GM21515 (cell line): Measurements from ENCODE around the gene ACSBG1.
"Not testable (repeated sequence)": the region's sequence is repeated elsewhere in the genome, so short reads cannot be mapped to it uniquely, and the experiment has no call there.

ENCODE experiments used
- ATAC-seq: cut with Tn5 transposase; IDR thresholded peaks from one replicate; pipeline ENCODE4 v1.9.1; 2021; ENCODE audit not compliant: unreplicated experiment

The ACSBG1 gene

GRCh38 chr15:78170848-78171773 lies 63.3 kb downstream of the ACSBG1 start:
- peak; percentile 69 for ATAC-seq

DNA sequence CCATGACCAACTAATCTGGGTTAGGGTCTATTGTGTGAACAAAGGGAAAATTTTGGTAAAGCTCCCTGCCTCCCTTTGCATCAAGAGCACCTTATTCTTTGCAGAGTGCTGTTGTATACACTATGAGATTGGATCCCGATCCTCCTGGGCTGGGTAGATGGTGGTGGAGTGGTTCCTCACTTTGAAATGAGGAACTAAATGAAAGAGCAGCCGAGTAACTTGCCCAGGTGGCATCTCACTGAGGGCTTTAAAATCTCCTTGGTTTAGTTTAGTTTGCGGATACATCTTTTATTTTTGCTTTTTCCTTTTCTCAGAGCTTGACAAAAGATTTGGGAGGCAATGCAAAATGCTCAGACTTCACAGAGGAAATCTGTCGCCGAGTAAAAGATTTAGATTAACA lies 65.8 kb downstream of the ACSBG1 start:
- no peak for ATAC-seq

DNA sequence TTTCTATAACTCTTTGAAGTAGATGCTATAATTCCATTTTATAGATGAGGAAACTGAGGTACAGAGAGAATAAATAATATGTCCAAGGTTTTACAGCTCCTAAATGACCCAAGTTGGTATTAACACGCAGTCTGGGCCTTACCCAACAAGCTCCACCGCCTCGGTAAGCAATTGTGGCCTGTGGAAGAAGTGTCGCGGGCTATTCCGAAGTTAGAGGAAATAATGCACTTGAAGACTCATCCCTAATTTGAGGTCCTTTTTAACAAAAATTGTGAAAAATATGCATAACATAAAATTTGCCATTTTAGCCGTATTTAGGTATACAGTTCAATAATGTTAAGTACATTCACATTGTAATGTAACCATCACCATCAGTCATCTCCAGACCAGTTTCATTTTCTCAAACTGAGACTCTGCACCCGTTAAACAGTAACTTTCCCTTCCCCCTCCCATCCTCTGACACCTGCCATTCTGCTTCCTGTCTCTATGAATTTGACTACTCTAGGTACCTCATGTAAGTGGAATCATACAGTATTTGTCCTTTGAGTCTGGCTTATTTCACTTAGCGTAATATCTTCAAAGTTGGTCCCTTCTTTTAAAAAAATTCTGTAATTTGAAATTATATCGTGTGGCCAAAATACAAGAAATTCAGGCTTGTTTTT lies 67.0 kb downstream of the ACSBG1 start:
- ATAC-seq: peak; percentile 61

DNA sequence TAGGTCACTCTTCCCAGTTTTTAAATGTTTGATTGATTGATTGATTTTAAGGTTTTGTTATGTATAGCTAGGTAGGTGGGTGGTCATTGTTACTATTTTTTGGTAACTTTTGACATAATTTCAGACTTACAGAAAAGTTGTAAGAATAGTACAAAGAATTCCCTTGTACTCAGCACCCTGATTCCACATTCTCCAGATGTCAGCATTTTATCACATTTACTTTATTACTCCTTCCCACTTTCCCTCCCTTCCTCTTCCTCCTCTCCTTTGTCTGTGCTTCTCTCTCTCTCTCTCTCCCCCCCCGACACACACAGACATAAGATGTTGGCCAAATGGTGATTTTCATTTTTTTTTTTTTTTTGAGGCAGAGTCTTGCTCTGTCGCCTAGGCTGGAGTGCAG lies 70.4 kb downstream of the ACSBG1 start:
- ATAC-seq: no peak

DNA sequence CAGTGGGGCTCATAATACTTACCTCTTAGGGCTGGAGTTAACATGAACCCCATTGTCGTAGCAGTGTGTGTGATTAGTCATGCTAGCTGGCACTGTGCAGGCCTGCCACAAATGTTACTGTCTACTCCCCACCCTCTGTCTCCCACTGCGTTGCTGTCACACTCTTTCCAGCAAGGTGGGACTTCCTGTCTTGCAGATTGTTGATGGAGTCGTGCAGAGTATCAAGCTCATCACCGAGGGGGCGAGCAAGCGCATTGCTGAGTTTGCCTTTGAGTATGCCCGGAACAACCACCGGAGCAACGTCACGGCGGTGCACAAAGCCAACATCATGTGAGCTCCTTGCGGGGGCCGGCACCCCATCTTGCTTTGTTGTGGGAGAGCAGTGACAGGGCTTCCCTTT lies 72.3 kb downstream of the ACSBG1 start:
- no peak for ATAC-seq

DNA sequence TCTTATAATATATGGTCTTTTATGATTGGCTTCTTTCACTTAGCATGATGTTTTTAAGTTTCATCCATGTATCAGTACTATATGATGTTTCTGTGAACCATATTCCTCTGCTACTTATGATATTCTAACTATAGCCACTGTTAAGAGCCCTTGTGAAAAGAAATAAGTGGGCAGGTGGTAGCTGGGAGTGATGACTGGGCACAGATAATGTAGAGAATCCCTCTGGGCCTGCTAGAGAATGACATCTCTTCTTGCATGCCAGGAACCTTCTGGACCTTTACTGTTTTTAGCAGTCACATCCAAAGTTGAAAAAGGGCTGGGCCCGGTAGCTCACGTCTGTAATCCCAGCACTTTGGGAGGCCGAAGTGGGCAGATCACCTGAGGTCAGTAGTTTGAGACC lies 75.0 kb downstream of the ACSBG1 start:
- ATAC-seq: no peak

- no peak for ATAC-seq
These were observed 77.2 kb downstream of the ACSBG1 start for GRCh38 chr15:78157203-78157602.

- no peak for ATAC-seq
These were observed 77.7 kb downstream of the ACSBG1 start for GRCh38 chr15:78156653-78157052.

DNA sequence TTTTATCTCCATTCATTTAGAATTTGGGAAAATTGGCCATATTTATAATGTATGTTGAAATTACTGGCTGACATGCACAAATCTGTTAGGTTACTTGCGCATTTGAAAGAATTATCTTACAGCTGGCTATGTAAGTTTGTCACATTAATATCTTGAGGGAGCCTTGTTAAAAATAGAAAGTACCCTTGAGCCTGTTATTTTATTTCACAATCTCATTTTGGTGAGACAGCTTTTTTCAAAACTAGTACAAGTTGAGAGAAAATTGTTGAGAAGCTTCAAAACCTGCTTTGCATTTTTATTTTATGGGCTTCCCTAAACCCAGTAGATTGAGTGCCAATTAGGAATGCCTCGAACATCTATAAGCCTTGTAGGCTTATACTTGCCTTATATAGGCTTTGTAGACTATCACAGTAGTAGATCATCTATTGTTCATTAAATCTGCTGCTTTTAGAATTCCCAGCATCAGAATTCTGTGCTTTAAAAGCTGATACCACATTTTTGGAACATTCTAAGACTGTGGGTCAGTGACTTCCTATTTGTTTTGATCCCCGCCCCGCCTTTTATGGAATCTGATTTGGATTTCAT lies 78.9 kb downstream of the ACSBG1 start:
- ATAC-seq: no peak

DNA sequence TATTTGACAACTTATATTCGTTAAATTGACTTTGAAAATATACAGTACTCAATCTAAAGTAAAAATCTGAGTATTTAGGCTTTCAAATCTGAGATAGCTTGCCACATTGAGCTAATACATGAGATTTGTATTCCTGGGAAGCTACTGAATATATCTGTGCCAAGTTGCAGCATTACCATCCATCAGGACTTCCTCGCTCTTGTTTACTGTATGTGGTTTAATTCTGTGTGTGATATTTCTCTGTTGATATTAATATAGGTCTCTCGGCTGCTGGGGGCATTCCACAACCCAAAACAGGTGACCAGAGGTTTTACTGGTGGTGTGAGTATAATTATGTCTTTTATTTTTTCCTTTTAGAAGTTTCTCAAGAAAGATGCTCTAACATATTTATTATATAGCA lies 79.4 kb downstream of the ACSBG1 start:
- no peak for ATAC-seq

DNA sequence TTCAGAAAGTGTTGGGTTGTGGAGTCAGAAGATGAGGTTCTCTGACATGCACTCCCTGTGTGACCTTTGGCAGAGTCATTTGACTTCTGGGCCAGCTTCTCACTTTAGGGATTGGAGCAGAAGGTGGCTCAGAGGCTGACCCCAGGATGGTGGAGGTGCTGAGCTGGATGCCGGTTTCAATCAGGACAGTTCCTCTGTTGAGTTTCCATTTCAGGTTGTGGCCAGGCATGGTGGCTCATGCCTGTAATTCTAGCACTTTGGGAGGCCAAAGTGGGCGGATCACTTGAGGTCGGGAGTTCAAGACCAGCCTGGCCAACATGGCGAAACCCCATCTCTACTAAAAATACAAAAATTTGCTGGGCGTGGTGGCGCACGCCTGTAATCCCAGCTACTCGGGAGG lies 83.3 kb downstream of the ACSBG1 start:
- ATAC-seq: not testable (repeated sequence)

GRCh38 chr15:78149805-78150751 lies 84.3 kb downstream of the ACSBG1 start:
- peak; percentile 36 for ATAC-seq

DNA sequence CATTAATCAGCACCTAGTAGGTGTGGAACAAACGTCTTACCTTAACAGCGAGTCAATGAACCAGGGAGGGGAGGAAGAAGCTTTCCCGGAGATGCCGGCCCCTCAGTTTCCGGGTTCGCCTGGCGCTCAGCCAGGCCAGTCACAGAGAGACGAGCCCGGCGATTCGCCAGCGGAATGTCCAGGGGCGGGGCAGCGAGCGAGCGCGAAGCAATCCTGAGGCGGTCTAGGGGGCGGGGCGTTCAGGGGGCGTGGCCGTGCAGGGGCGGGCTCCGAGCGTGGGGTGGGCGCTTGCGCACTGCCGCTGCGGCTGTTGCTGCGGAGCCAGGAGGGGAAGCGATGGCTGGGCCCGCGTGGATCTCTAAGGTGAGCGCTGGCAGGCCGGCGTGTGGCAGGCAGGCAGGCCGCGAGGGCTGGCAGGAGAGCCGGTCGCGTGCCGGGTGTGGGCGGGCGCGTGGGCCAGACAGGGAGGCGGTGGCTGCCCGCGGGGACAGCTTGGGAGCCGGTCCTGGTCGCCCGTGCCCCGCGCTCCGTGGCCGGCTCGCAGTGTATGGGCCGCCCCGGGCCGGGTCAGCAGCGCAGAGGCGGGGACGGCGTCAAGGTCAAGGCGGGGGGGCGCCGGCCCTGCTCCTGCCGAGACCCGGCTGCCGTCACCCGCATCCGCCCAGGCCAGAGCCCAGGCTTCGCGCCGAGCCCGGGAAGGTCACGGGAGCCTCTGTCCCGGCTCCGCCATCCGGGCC lies 85.1 kb downstream of the ACSBG1 start, which contains the start of gene IDH3A:
Gene IDH3A, plus strand, starts transcription at position 295 of the 737 bp plus-strand sequence. Its CDS starts 42 bp downstream, at position 337.
- peak; percentile 77 for ATAC-seq

GRCh38 chr15:78148392-78149067 lies 85.8 kb downstream of the ACSBG1 start:
- peak; percentile 3 for ATAC-seq

GRCh38 chr15:78147566-78147965 lies 86.8 kb downstream of the ACSBG1 start:
- no peak for ATAC-seq

- no peak for ATAC-seq
These were observed 87.8 kb downstream of the ACSBG1 start for GRCh38 chr15:78146425-78147154.

DNA sequence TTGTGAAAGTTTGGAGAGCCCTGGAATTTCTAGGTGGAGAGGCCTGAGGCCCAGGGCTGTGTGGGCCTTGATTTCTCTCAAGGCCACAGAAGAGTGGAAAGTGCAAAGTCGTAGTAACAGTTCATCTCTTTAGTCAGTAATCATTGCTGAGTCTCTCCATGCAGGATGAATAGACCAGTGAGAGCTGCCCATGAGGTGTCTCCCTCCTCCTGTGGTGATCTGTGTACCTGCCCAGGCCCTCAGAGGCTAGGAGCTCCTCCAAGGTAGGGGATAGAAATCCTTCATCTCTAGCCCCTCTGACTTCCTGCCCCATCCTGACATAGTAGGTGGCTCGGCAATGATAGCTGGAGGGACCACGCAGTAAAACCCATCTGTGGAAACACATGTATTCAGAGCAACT lies 92.0 kb downstream of the ACSBG1 start:
- ATAC-seq: no peak

DNA sequence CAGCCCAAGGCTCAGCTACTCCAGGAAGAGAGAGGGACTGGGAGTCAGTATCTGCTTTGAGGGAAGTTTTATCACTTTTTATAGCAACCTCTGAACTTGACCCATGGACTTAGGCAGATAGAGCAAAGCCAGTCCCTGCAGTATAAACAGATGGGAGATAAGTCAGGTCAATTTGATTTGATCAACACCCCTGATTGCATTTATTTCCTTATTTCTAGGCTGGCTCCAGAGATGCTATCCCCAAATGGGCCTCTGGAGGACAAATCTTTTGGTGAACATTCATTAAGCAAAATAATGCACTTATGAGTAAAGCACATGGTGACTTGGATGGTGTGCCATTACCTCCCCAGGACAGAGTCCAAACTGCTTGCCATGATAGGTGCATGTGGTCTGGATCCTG lies 94.1 kb downstream of the ACSBG1 start:
- no peak for ATAC-seq

DNA sequence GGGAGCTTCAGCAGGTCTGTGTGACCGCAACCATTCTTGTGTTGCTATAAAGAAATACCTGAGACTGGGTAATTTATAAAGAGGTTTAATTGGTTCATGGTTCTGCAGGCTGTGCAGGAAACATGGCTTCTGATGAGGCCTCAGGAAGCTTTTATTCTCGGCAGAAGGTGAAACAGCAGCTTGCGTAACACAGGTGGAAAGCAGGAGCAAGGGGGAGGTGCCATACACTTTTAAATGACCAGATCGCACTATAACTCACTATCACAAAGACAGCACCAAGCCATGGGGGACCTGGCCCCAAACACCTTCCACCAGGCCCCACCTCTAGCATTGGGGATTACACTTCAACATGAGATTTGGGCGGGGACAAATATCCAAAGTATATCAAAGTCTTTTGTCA lies 94.8 kb downstream of the ACSBG1 start:
- no peak for ATAC-seq
